Measurements from ENCODE around the gene LIPK.
"Not testable (repeated sequence)": the region's sequence is repeated elsewhere in the genome, so short reads cannot be mapped to it uniquely, and the experiment has no call there.

Gene LIPK

GRCh38 chr10:88735661-88736060 lies 29.6 kb downstream of the LIPK start:
- CTCF ChIA-PET = no interaction called here
- H3K27ac Mint-ChIP-seq = no peak overlapping the region
- H3K9me3 Mint-ChIP-seq = no peaks in the 10 kb centered on the region
- H3K27me3 Mint-ChIP-seq = peaks cover 9% of the 10 kb centered on the region
- no peaks in the 10 kb centered on the region for H3K4me1 Mint-ChIP-seq
- no peak for DNase-seq
- H3K4me3 Mint-ChIP-seq = no peak overlapping the region
- no peaks in the 10 kb centered on the region for H3K36me3 Mint-ChIP-seq

- not testable (repeated sequence) for H3K36me3 Mint-ChIP-seq, H3K4me1 Mint-ChIP-seq, DNase-seq, H3K27ac Mint-ChIP-seq, H3K4me3 Mint-ChIP-seq, H3K9me3 Mint-ChIP-seq
- peaks cover 25% of the 10 kb centered on the region for H3K27me3 Mint-ChIP-seq
- CTCF ChIA-PET = interaction anchor here (0.9 to 2.6 kb wide), 2 partner anchors 14 to 67 kb away, joined by 3 to 10 read pairs; no protein-coding TSS in a partner anchor
These were observed 35.9 kb downstream of the LIPK start for GRCh38 chr10:88741921-88742320.

- peaks cover 25% of the 10 kb centered on the region for H3K27me3 Mint-ChIP-seq
These were observed 36.4 kb downstream of the LIPK start for GRCh38 chr10:88742448-88742847.

GRCh38 chr10:88744002-88744401 lies 38.0 kb downstream of the LIPK start:
- Mint-ChIP-seq H3K27ac (no peak overlapping the region), H3K9me3 (peaks cover 5% of the 10 kb centered on the region), H3K4me1 (no peaks in the 10 kb centered on the region), H3K4me3 (no peak overlapping the region), H3K27me3 (peaks cover 25% of the 10 kb centered on the region), H3K36me3 (no peaks in the 10 kb centered on the region)
- no peak for DNase-seq
- CTCF ChIA-PET = interaction anchor here (1.0 kb wide), 1 partner anchor 14 kb away, joined by 4 read pairs; no protein-coding TSS in a partner anchor

More at GRCh38 chr10:88742448-88742847, 36.4 kb downstream of the LIPK start:
- DNase-seq = no peak
- H3K4me1 Mint-ChIP-seq = no peaks in the 10 kb centered on the region
- H3K36me3 Mint-ChIP-seq = no peaks in the 10 kb centered on the region
- CTCF ChIA-PET = interaction anchor here (0.6 to 2.6 kb wide), 3 partner anchors 14 to 188 kb away, joined by 3 to 10 read pairs (median 3); no protein-coding TSS in a partner anchor
- no peak overlapping the region for H3K27ac Mint-ChIP-seq
- H3K9me3 Mint-ChIP-seq = peaks cover 5% of the 10 kb centered on the region
- H3K4me3 Mint-ChIP-seq = no peak overlapping the region

GRCh38 chr10:88745633-88746032 lies 39.6 kb downstream of the LIPK start:
- Mint-ChIP-seq H3K36me3 (no peaks in the 10 kb centered on the region), H3K27me3 (peaks cover 19% of the 10 kb centered on the region), H3K9me3 (peaks cover 5% of the 10 kb centered on the region), H3K4me3 (no peak overlapping the region), H3K4me1 (no peaks in the 10 kb centered on the region), H3K27ac (no peak overlapping the region)
- no peak for DNase-seq
- CTCF ChIA-PET = interaction anchor here (1.4 kb wide), 1 partner anchor 18 kb away, joined by 5 read pairs; no protein-coding TSS in a partner anchor

GRCh38 chr10:88754287-88754686 lies 48.2 kb downstream of the LIPK start:
- DNase-seq = no peak
- Mint-ChIP-seq H3K27ac (no peak overlapping the region), H3K9me3 (no peaks in the 10 kb centered on the region), H3K36me3 (no peaks in the 10 kb centered on the region), H3K4me1 (peaks cover 4% of the 10 kb centered on the region), H3K27me3 (peaks cover 11% of the 10 kb centered on the region), H3K4me3 (no peak overlapping the region)
- CTCF ChIA-PET = no interaction called here

GRCh38 chr10:88755753-88756152 lies 49.7 kb downstream of the LIPK start:
- peaks cover 9% of the 10 kb centered on the region for H3K4me1 Mint-ChIP-seq
- no peaks in the 10 kb centered on the region for H3K36me3 Mint-ChIP-seq
- H3K27ac Mint-ChIP-seq = no peak overlapping the region
- H3K9me3 Mint-ChIP-seq = no peaks in the 10 kb centered on the region
- CTCF ChIA-PET = interaction anchor here (1.1 kb wide), 1 partner anchor 177 kb away, joined by 3 read pairs; no protein-coding TSS in a partner anchor
- H3K27me3 Mint-ChIP-seq = peaks cover 16% of the 10 kb centered on the region
- no peak for DNase-seq
- H3K4me3 Mint-ChIP-seq = no peak overlapping the region

- CTCF ChIA-PET = no interaction called here
- H3K27ac Mint-ChIP-seq = no peak overlapping the region
- H3K36me3 Mint-ChIP-seq = no peaks in the 10 kb centered on the region
- H3K4me1 Mint-ChIP-seq = peaks cover 9% of the 10 kb centered on the region
- peaks cover 16% of the 10 kb centered on the region for H3K27me3 Mint-ChIP-seq
- H3K4me3 Mint-ChIP-seq = no peak overlapping the region
- DNase-seq = no peak
- no peaks in the 10 kb centered on the region for H3K9me3 Mint-ChIP-seq
These were observed 50.6 kb downstream of the LIPK start for GRCh38 chr10:88756660-88757059.

- no peak for DNase-seq
- Mint-ChIP-seq H3K27ac (no peak within 1 kb of the TSS), H3K36me3 (no peaks in the 10 kb centered on the region), H3K4me3 (no peak within 1 kb of the TSS), H3K27me3 (peaks cover 12% of the 10 kb centered on the region), H3K4me1 (peaks cover 9% of the 10 kb centered on the region), H3K9me3 (no peaks in the 10 kb centered on the region)
- CTCF ChIA-PET = interaction anchor here (1.2 to 1.7 kb wide), 2 partner anchors 31 to 177 kb away, joined by 5 read pairs; partner anchors contain the start of gene RNLS
These were observed 53.5 kb downstream of the LIPK start, which contains the start of gene LIPN for GRCh38 chr10:88759366-88760101. Gene LIPN (plus strand): TSS chr10:88760020. CDS start chr10:88761406, 1,386 bp downstream.

- CTCF ChIA-PET = no interaction called here
These were observed 56.9 kb downstream of the LIPK start for GRCh38 chr10:88762906-88763305.

GRCh38 chr10:88763441-88763840 lies 57.4 kb downstream of the LIPK start:
- Mint-ChIP-seq H3K36me3 (no peaks in the 10 kb centered on the region), H3K27ac (no peak overlapping the region), H3K4me1 (peaks cover 5% of the 10 kb centered on the region), H3K4me3 (no peak overlapping the region), H3K9me3 (no peaks in the 10 kb centered on the region), H3K27me3 (peaks cover 13% of the 10 kb centered on the region)
- DNase-seq = no peak
- CTCF ChIA-PET = no interaction called here

More at GRCh38 chr10:88762906-88763305, 56.9 kb downstream of the LIPK start:
- peaks cover 5% of the 10 kb centered on the region for H3K4me1 Mint-ChIP-seq
- H3K27me3 Mint-ChIP-seq = peaks cover 10% of the 10 kb centered on the region
- H3K27ac Mint-ChIP-seq = no peak overlapping the region
- H3K36me3 Mint-ChIP-seq = no peaks in the 10 kb centered on the region
- H3K9me3 Mint-ChIP-seq = no peaks in the 10 kb centered on the region
- H3K4me3 Mint-ChIP-seq = no peak overlapping the region
- DNase-seq = no peak

- Mint-ChIP-seq H3K9me3 (no peaks in the 10 kb centered on the region), H3K27ac (no peak overlapping the region), H3K27me3 (peaks cover 13% of the 10 kb centered on the region), H3K36me3 (no peaks in the 10 kb centered on the region), H3K4me1 (peaks cover 5% of the 10 kb centered on the region), H3K4me3 (no peak overlapping the region)
- CTCF ChIA-PET = no interaction called here
- no peak for DNase-seq
These were observed 58.1 kb downstream of the LIPK start for GRCh38 chr10:88764110-88764509.

- CTCF ChIA-PET = no interaction called here
- Mint-ChIP-seq H3K9me3 (no peaks in the 10 kb centered on the region), H3K36me3 (no peaks in the 10 kb centered on the region), H3K4me3 (no peak overlapping the region), H3K4me1 (no peaks in the 10 kb centered on the region), H3K27ac (no peak overlapping the region), H3K27me3 (peaks cover 8% of the 10 kb centered on the region)
- DNase-seq = no peak
These were observed 59.8 kb downstream of the LIPK start for GRCh38 chr10:88765816-88766215.

- no peaks in the 10 kb centered on the region for H3K4me1 Mint-ChIP-seq
- H3K27me3 Mint-ChIP-seq = peaks cover 8% of the 10 kb centered on the region
- no peaks in the 10 kb centered on the region for H3K36me3 Mint-ChIP-seq
- H3K9me3 Mint-ChIP-seq = no peaks in the 10 kb centered on the region
- H3K4me3 Mint-ChIP-seq = no peak overlapping the region
- CTCF ChIA-PET = no interaction called here
- H3K27ac Mint-ChIP-seq = no peak overlapping the region
- DNase-seq = no peak
These were observed 63.3 kb downstream of the LIPK start for GRCh38 chr10:88769384-88769783.

- Mint-ChIP-seq H3K4me1 (no peaks in the 10 kb centered on the region), H3K36me3 (no peaks in the 10 kb centered on the region), H3K27ac (no peak overlapping the region), H3K4me3 (no peak overlapping the region), H3K27me3 (peaks cover 4% of the 10 kb centered on the region), H3K9me3 (no peaks in the 10 kb centered on the region)
- CTCF ChIA-PET = no interaction called here
- DNase-seq = no peak
These were observed 75.2 kb downstream of the LIPK start for GRCh38 chr10:88781206-88781605.
